Natural killer cell (primary cell): ENCODE measurements around the gene HCN1. TPM values are rescaled to one million over a fixed set of nuclear protein-coding genes. Genes with fewer than 3 reads are reported as not detected.

Experiments
- ATAC-seq, 3 donors: fragments of 150-1000 bp in 2 of 3; fragments of 200-7000 bp in 1 of 3; cut with Tn5 transposase; 1 replicate in 1 of 3; 2 replicates in 2 of 3; pipeline ENCODE4 v1.10.0; 2021; ENCODE audit warnings: mild to moderate bottlenecking in 2 of 3, moderate library complexity in 2 of 3
- DNase-seq, 2 donors: peaks; one replicate each; pipeline versions ENCODE4 v3.0.0 to v3.0.0-alpha.2; 2013 to 2021; ENCODE audit warnings: mixed read lengths in 1 of 2
- H3K27ac ChIP-seq: one replicate; pipeline ENCODE4 v1.5.1; 2013; ENCODE audit warnings: mild to moderate bottlenecking, low read length
- H3K27me3 ChIP-seq: one replicate; pipeline ENCODE4 v1.6.1; 2013; ENCODE audit warnings: low read length; ENCODE audit not compliant: control insufficient read depth, insufficient read depth
- H3K36me3 ChIP-seq: one replicate; pipeline ENCODE4 v1.6.1; 2013; ENCODE audit warnings: low read length; ENCODE audit not compliant: control insufficient read depth, insufficient read depth
- H3K4me1 ChIP-seq: one replicate; pipeline ENCODE4 v1.6.1; 2013; ENCODE audit warnings: low read length; ENCODE audit not compliant: control insufficient read depth, insufficient read depth
- H3K4me3 ChIP-seq: one replicate; pipeline ENCODE4 v1.5.1; 2013; ENCODE audit warnings: low read length
- H3K9me3 ChIP-seq: one replicate; pipeline ENCODE4 v1.6.1; 2013; ENCODE audit warnings: low read length; ENCODE audit not compliant: control insufficient read depth, insufficient read depth
- H3K27ac Mint-ChIP-seq, 2 donors: one replicate each; pipeline ENCODE4 v1.8.0; 2022; ENCODE audit warnings: mild to moderate bottlenecking in 2 of 2, mixed read lengths in 2 of 2, moderate library complexity in 1 of 2
- H3K27me3 Mint-ChIP-seq, 2 donors: one replicate each; pipeline ENCODE4 v1.8.0; 2022; ENCODE audit warnings: low read depth in 2 of 2, mixed read lengths in 2 of 2
- H3K36me3 Mint-ChIP-seq: one replicate; pipeline ENCODE4 v1.8.0; 2022; ENCODE audit warnings: mixed read lengths
- H3K4me1 Mint-ChIP-seq, 2 donors: one replicate each; pipeline ENCODE4 v1.8.0; 2022; ENCODE audit warnings: mixed read lengths in 2 of 2
- H3K4me3 Mint-ChIP-seq: one replicate; pipeline ENCODE4 v1.8.0; 2022; ENCODE audit warnings: mild to moderate bottlenecking, moderate library complexity, mixed read lengths
- H3K9me3 Mint-ChIP-seq, 2 donors: one replicate each; pipeline ENCODE4 v1.8.0; 2022; ENCODE audit warnings: mixed read lengths in 2 of 2
- WGBS: methylation state at CpG from one replicate; pipeline ENCODE4 v1.1.7; 2013; ENCODE audit warnings: missing lambda C conversion rate; ENCODE audit not compliant: insufficient coverage; 5-methylcytosine and 5-hydroxymethylcytosine counted together
- intact Hi-C: fragments of 100-400 bp; cut with micrococcal nuclease; formaldehyde crosslinking; loops from one replicate; pipeline ENCODE4 v1.14.2; 2022
- total RNA-seq, 4 donors: library from RNA; stranded (reverse); fragments of 120-200 nt in 1 of 4; gene quantifications; one replicate each; pipeline versions ENCODE4 v1.2.3 to v1.2.4, GENCODE V29; 2013 to 2022
- TF ChIP-seq, protein P1 (sequence below): fragments of 200-600 bp; IDR thresholded peaks from one replicate; pipeline ENCODE4 v1.8.0; 2022; ENCODE audit warnings: antibody characterized with exemption

Gene HCN1
- total RNA-seq, 3 donors from 2014 or later (not counting 1 experiment from before 2014, with no cell fraction given): not detected

DNA sequence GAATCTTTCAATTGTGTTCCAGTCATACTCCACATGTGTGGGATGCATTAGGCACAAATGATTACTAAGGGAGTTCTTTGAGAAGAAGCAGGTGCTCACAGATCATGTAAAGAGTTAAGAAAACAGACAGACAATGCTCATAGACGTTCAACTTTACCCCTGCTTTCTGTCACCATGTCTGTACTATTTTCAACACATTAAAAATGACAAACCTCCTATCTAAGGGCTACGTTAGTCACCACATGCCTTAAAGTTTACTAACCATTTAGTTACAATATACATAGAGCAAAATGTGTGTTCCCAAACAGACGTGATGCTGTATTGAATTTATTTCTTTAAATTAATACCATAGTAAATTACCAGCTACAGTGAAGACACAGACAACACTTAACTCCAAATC is 435.9 kb downstream of the HCN1 start:
- TF ChIP-seq, protein P1, sequence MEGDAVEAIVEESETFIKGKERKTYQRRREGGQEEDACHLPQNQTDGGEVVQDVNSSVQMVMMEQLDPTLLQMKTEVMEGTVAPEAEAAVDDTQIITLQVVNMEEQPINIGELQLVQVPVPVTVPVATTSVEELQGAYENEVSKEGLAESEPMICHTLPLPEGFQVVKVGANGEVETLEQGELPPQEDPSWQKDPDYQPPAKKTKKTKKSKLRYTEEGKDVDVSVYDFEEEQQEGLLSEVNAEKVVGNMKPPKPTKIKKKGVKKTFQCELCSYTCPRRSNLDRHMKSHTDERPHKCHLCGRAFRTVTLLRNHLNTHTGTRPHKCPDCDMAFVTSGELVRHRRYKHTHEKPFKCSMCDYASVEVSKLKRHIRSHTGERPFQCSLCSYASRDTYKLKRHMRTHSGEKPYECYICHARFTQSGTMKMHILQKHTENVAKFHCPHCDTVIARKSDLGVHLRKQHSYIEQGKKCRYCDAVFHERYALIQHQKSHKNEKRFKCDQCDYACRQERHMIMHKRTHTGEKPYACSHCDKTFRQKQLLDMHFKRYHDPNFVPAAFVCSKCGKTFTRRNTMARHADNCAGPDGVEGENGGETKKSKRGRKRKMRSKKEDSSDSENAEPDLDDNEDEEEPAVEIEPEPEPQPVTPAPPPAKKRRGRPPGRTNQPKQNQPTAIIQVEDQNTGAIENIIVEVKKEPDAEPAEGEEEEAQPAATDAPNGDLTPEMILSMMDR: no peak
- no peak for ATAC-seq
- intact Hi-C loops: no loop called here
- H3K27ac ChIP-seq: no peak overlapping the region
- H3K4me3 ChIP-seq: no peak overlapping the region
- H3K27me3 Mint-ChIP-seq: no peaks in the 10 kb centered on the region
- WGBS: 57% methylated on average over 2 of the region's 3 CpGs
- no peak overlapping the region for H3K4me3 Mint-ChIP-seq
- no peaks in the 10 kb centered on the region for H3K4me1 Mint-ChIP-seq
- no peaks in the 10 kb centered on the region for H3K27me3 ChIP-seq
- H3K9me3 ChIP-seq: peaks cover 7% of the 10 kb centered on the region
- no peaks in the 10 kb centered on the region for H3K4me1 ChIP-seq
- H3K36me3 ChIP-seq: no peaks in the 10 kb centered on the region
- no peak for DNase-seq
- peaks cover 12 to 13% of the 10 kb centered on the region in 2 donors for H3K9me3 Mint-ChIP-seq
- H3K36me3 Mint-ChIP-seq: peaks cover 15% of the 10 kb centered on the region
- H3K27ac Mint-ChIP-seq: no peak overlapping the region

DNA sequence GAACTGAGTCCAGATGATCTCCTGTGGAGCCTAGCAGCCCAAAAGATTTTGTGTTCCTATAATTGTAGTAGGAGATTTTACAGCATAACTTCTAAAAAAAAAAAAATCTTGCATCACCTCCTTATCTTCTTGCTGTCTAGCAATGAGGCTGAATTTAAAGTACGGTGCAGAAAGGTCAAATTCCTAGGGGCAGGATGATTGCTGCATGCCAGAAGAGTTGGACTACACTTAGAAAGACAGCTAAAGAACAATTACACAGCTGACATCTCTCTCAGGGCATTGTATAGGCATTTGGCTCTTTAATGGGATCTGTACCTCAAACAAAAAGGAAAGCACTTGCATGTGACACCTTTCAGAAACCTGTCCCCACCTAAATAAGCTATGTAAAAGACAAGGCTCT is 443.2 kb downstream of the HCN1 start:
- TF ChIP-seq, protein P1: no peak
- intact Hi-C loops: no loop called here

DNA sequence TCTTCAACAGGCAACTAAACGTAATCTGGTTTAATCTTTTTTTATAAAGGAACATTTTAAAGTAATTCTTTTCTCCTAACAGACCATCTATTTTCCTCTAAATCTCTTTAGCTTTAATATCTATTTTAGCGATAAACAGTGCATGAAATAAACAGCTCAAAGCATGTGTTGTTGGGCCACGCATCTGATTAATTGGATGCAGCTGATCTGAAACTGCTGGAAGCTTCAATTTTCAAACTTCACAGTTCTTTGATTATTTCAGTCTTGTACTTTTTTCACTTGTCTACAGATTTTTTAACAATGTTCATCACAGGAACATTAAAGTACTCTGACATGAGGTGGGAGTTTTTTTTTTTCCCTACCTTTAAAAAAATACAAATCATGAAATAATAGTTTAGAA is 443.6 kb downstream of the HCN1 start:
- Histone ChIP-seq H3K4me1 (no peaks in the 10 kb centered on the region), H3K9me3 (peaks cover 5% of the 10 kb centered on the region), H3K27me3 (no peaks in the 10 kb centered on the region), H3K27ac (no peak overlapping the region), H3K36me3 (no peaks in the 10 kb centered on the region), H3K4me3 (no peak overlapping the region)
- intact Hi-C loops: no loop called here
- peaks cover 15 to 25% of the 10 kb centered on the region in 2 donors for H3K9me3 Mint-ChIP-seq
- ATAC-seq: no peak
- TF ChIP-seq, protein P1: no peak
- H3K4me3 Mint-ChIP-seq: no peak overlapping the region
- no peak for DNase-seq
- WGBS: 90% methylated on average over 2 of the region's 3 CpGs
- H3K36me3 Mint-ChIP-seq: peaks cover 22% of the 10 kb centered on the region
- no peak overlapping the region for H3K27ac Mint-ChIP-seq
- no peaks in the 10 kb centered on the region for H3K4me1 Mint-ChIP-seq
- no peaks in the 10 kb centered on the region for H3K27me3 Mint-ChIP-seq

More for the DNA sequence above, 443.2 kb downstream of the HCN1 start:
- Histone ChIP-seq H3K36me3 (no peaks in the 10 kb centered on the region), H3K27me3 (no peaks in the 10 kb centered on the region), H3K4me3 (no peak overlapping the region), H3K4me1 (no peaks in the 10 kb centered on the region), H3K9me3 (peaks cover 3% of the 10 kb centered on the region), H3K27ac (no peak overlapping the region)
- Mint-ChIP-seq H3K27ac (no peak overlapping the region), H3K9me3 (peaks cover 12 to 22% of the 10 kb centered on the region in 2 donors), H3K36me3 (peaks cover 17% of the 10 kb centered on the region), H3K27me3 (no peaks in the 10 kb centered on the region), H3K4me3 (no peak overlapping the region), H3K4me1 (no peaks in the 10 kb centered on the region)
- ATAC-seq: no peak
- DNase-seq: no peak
- WGBS: 83% methylated on average over 1 of the region's 1 CpG

DNA sequence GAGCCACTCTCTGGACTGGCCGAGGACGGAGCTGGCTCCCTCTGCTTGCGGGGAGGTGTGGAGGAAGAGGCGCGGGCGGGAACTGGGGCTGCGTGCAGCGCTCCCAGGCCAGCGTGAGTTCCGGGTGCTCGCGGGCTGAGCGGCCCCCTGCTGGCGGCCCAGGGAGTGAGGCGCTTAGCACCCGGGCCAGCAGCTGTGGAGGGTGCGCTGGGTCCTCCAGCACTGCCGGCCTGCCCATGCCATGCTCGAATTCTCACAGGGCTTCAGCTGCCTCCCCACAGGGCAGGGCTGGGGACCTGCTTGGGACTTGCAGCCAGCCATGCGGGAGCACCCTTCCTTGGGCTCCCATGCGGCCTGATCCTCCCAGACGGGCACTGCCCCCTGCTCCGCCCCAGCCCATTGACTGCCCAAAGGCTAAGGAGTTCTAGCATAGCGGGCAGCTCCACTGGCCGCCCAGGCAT is 470.6 kb downstream of the HCN1 start:
- no peak overlapping the region for H3K27ac ChIP-seq
- no peaks in the 10 kb centered on the region for H3K4me1 ChIP-seq
- H3K36me3 Mint-ChIP-seq: peaks cover 6% of the 10 kb centered on the region
- H3K4me3 Mint-ChIP-seq: no peak overlapping the region
- no peaks in the 10 kb centered on the region for H3K27me3 ChIP-seq
- peaks cover 15 to 25% of the 10 kb centered on the region in 2 donors for H3K9me3 Mint-ChIP-seq
- peaks cover 8% of the 10 kb centered on the region for H3K9me3 ChIP-seq
- intact Hi-C loops: no loop called here
- no peaks in the 10 kb centered on the region for H3K27me3 Mint-ChIP-seq
- TF ChIP-seq, protein P1: no peak
- no peak overlapping the region for H3K4me3 ChIP-seq
- ATAC-seq (no peak), DNase-seq (no peak)
- H3K36me3 ChIP-seq: no peaks in the 10 kb centered on the region
- no peaks in the 10 kb centered on the region for H3K4me1 Mint-ChIP-seq
- no peak overlapping the region for H3K27ac Mint-ChIP-seq
- 96% methylated on average over 25 of the region's 25 CpGs for WGBS
